HepG2 (cell line): ENCODE measurements around the gene TMEM86B. TPM values are rescaled to one million over a fixed set of nuclear protein-coding genes. Genes with fewer than 3 reads are reported as not detected.
"Not testable (repeated sequence)": the region's sequence is repeated elsewhere in the genome, so short reads cannot be mapped to it uniquely, and the experiment has no call there.

Experiments used
- ATAC-seq: fragments of 200-7000 bp; cut with Tn5 transposase; 3 replicates; pipeline ENCODE4 v1.9.1; 2020; ENCODE audit warnings: mild to moderate bottlenecking, moderate library complexity
- BruUV-seq: library from RNA; stranded (reverse); fragments of 400-500 nt; replicated peaks from 2 replicates; lab custom pipeline; 2021; lab: Mats Ljungman, UMichigan
- CTCF ChIA-PET: fragments of 300-600 bp; formaldehyde crosslinking; extraction: SDS; loops from one replicate; lab custom pipeline; 2021; ENCODE audit warnings: low total read pairs, inconsistent platforms, low intra/inter-chr PET ratio; lab: Yijun Ruan, JAX
- POLR2A ChIA-PET: fragments of 350-600 bp; sonication (Branson Sonifier 250); formaldehyde crosslinking; loops from one replicate; lab custom pipeline; 2020; ENCODE audit warnings: antibody characterized with exemption, inconsistent platforms; lab: Yijun Ruan, JAX
- DNase-seq: peaks from one replicate; pipeline ENCODE4 v3.0.0-alpha.2; 2015; ENCODE audit warnings: low spot score
- FAIRE-seq: peaks from 3 replicates; lab custom pipeline; 2011; peaks lifted over from hg19 to GRCh38; lab: Jason Lieb, UNC
- H2AFZ ChIP-seq: one replicate; pipeline ENCODE4 v1.6.1; 2011; ENCODE audit warnings: low read length, inconsistent platforms
- H3K27ac ChIP-seq: fragments of 300-600 bp; 3 replicates; pipeline ENCODE4 v1.8.0; 2011; ENCODE audit warnings: mixed run types, mild to moderate bottlenecking, mixed read lengths, low read length, inconsistent platforms; ENCODE audit not compliant: insufficient read depth; ENCODE audit errors: extremely low read length
- H3K27me3 ChIP-seq, 2 experiments: fragments of 200-600 bp in 1 of 2; 2 replicates in 1 of 2; 3 replicates in 1 of 2; pipeline versions ENCODE4 v1.6.0 to v1.8.0; 2011; ENCODE audit warnings: low read length in 2 of 2, mild to moderate bottlenecking in 2 of 2, moderate library complexity in 2 of 2, inconsistent platforms in 1 of 2; ENCODE audit not compliant: insufficient read depth in 2 of 2, control insufficient read depth in 1 of 2
- H3K36me3 ChIP-seq, 2 experiments: fragments of 200-600 bp in 1 of 2; replicated peaks in 1 of 2; 2 replicates in 1 of 2; 3 replicates in 1 of 2; pipeline versions ENCODE4 v1.5.1 to v1.8.0; 2011; ENCODE audit warnings: low read length in 2 of 2, inconsistent platforms in 1 of 2; ENCODE audit not compliant: insufficient read depth in 2 of 2, control insufficient read depth in 1 of 2
- H3K4me1 ChIP-seq: 2 replicates; pipeline ENCODE4 v1.5.1; 2012; ENCODE audit warnings: low read length, inconsistent platforms; ENCODE audit not compliant: insufficient read depth
- H3K4me2 ChIP-seq: 2 replicates; pipeline ENCODE4 v1.6.0; 2011; ENCODE audit warnings: low read depth, low read length, inconsistent platforms
- H3K4me3 ChIP-seq, 3 experiments: fragments of 200-600 bp in 1 of 3; sonication (generic), shearing (Covaris generic) in 1 of 3; replicated peaks in 1 of 3; 2 replicates each; pipeline ENCODE4 v1.5.1; 2011 to 2016; ENCODE audit warnings: low read length in 3 of 3, inconsistent platforms in 2 of 3, low read depth in 2 of 3, mild to moderate bottlenecking in 2 of 3, control low read depth in 1 of 3, mixed read lengths in 1 of 3; ENCODE audit not compliant: insufficient read depth in 1 of 3
- H3K79me2 ChIP-seq: one replicate; pipeline ENCODE4 v1.6.1; 2011; ENCODE audit warnings: low read length, inconsistent platforms; ENCODE audit not compliant: insufficient read depth
- H3K9ac ChIP-seq: 2 replicates; pipeline ENCODE4 v1.6.0; 2011; ENCODE audit warnings: mild to moderate bottlenecking, low read depth, low read length, inconsistent platforms; ENCODE audit not compliant: insufficient read depth
- H3K9me3 ChIP-seq: 2 replicates; pipeline ENCODE4 v1.5.1; 2012; ENCODE audit warnings: mild to moderate bottlenecking, low read length
- H4K20me1 ChIP-seq: 2 replicates; pipeline ENCODE4 v1.6.0; 2011; ENCODE audit warnings: inconsistent platforms, mild to moderate bottlenecking, low read length, moderate library complexity; ENCODE audit not compliant: insufficient read depth
- AGO1 ChIP-seq: fragments of 200-400 bp; formaldehyde crosslinking; IDR thresholded peaks from 2 replicates; pipeline ENCODE4 v1.6.1; 2017; ENCODE audit warnings: mild to moderate bottlenecking, low read depth, low read length, moderate library complexity; ENCODE audit not compliant: poor library complexity, severe bottlenecking
- AGO2 ChIP-seq: fragments of 200-400 bp; formaldehyde crosslinking; optimal IDR thresholded peaks from 2 replicates; pipeline ENCODE3; 2017; ENCODE audit warnings: mild to moderate bottlenecking, low read depth, low read length, moderate library complexity
- ATRX ChIP-seq: sonication (generic); formaldehyde crosslinking; IDR thresholded peaks from 2 replicates; pipeline ENCODE4 v1.4.0; 2020; ENCODE audit warnings: missing genetic modification reagents, borderline replicate concordance
- DNMT1 ChIP-seq: sonication (generic); formaldehyde crosslinking; IDR thresholded peaks from 2 replicates; pipeline ENCODE4 v1.5.1; 2020; ENCODE audit warnings: mild to moderate bottlenecking, missing genetic modification reagents
- GZF1 ChIP-seq: sonication (generic); formaldehyde crosslinking; IDR thresholded peaks from 2 replicates; pipeline ENCODE4 v1.5.1; 2020; ENCODE audit warnings: mild to moderate bottlenecking, missing genetic modification reagents
- KDM5B ChIP-seq: sonication (generic); formaldehyde crosslinking; IDR thresholded peaks from 2 replicates; pipeline ENCODE4 v1.4.0; 2020; ENCODE audit warnings: missing genetic modification reagents, mild to moderate bottlenecking, borderline replicate concordance
- KLF12 ChIP-seq: sonication (generic); formaldehyde crosslinking; IDR thresholded peaks from 2 replicates; pipeline ENCODE4 v1.4.0; 2020; ENCODE audit warnings: missing genetic modification reagents, borderline replicate concordance
- POLR2A ChIP-seq, 2 experiments: IDR thresholded peaks; 2 replicates each; pipeline ENCODE4 v1.6.1; 2011; ENCODE audit warnings: low read depth in 2 of 2, low read length in 2 of 2, mild to moderate bottlenecking in 1 of 2, moderate library complexity in 1 of 2; ENCODE audit not compliant: insufficient read depth in 1 of 2
- SAP130 ChIP-seq: IDR thresholded peaks from 2 replicates; pipeline ENCODE4 v1.6.1; 2016; ENCODE audit warnings: low read depth
- TBP ChIP-seq: sonication (generic); formaldehyde crosslinking; IDR thresholded peaks from 2 replicates; pipeline ENCODE4 v1.5.0; 2020; ENCODE audit warnings: missing genetic modification reagents
- ZBTB10 ChIP-seq: sonication (generic); formaldehyde crosslinking; IDR thresholded peaks from 2 replicates; pipeline ENCODE4 v1.4.0; 2020; ENCODE audit warnings: missing genetic modification reagents, borderline replicate concordance
- ZC3H13 ChIP-seq: sonication (generic); formaldehyde crosslinking; IDR thresholded peaks from 2 replicates; pipeline ENCODE4 v1.8.1; 2023; ENCODE audit warnings: mild to moderate bottlenecking, missing genetic modification reagents, moderate library complexity
- ZNF235 ChIP-seq: sonication (generic); formaldehyde crosslinking; IDR thresholded peaks from 2 replicates; pipeline ENCODE4 v1.8.1; 2023; ENCODE audit warnings: mild to moderate bottlenecking, missing genetic modification reagents, borderline replicate concordance
- ZNF263 ChIP-seq: sonication (generic); formaldehyde crosslinking; IDR thresholded peaks from 2 replicates; pipeline ENCODE4 v1.4.0; 2020; ENCODE audit warnings: missing genetic modification reagents
- ZNF7 ChIP-seq: IDR thresholded peaks from 2 replicates; pipeline ENCODE4 v1.6.1; 2016; ENCODE audit warnings: missing biosample characterization, missing genetic modification reagents
- ZSCAN22 ChIP-seq: sonication (generic); formaldehyde crosslinking; IDR thresholded peaks from 2 replicates; pipeline ENCODE4 v1.4.0; 2020; ENCODE audit warnings: mild to moderate bottlenecking, missing genetic modification reagents
- WGBS: methylation state at CpG from one replicate; pipeline ENCODE4 v1.1.6; 2017; ENCODE audit warnings: low lambda C conversion rate; 5-methylcytosine and 5-hydroxymethylcytosine counted together
- in situ Hi-C: cut with HindIII; loops from 2 replicates; pipeline ENCODE4 v1.10.0; 2017; ENCODE audit warnings: low pct_unique_long_range_greater_than_20kb; ENCODE audit not compliant: extremely low pct_ligation_motif_present
- intact Hi-C: fragments of 100-400 bp; cut with micrococcal nuclease; formaldehyde crosslinking; loops from one replicate; pipeline ENCODE4 v1.10.0; 2022; ENCODE audit not compliant: unreplicated experiment
- polyA plus RNA-seq, 8 experiments: library from polyadenylated mRNA; depleted of rRNA in 3 of 8; stranded (reverse) in 7 of 8; unstranded in 1 of 8; fragments of >200 nt; fragmentation: Illumina TruSeq in 4 of 8; extraction: Trizol in 4 of 8; gene quantifications; 2 replicates each; pipeline versions ENCODE4 v1.2.1 to v1.2.3, GENCODE V29; 2011 to 2016; ENCODE audit warnings: low read depth in 4 of 8, missing spikeins in 1 of 8, mixed read lengths in 1 of 8; ENCODE audit not compliant: insufficient read depth in 1 of 8
- total RNA-seq, 5 experiments: library from RNA; depleted of rRNA; stranded (reverse); fragments of >200 nt; fragmentation: Illumina TruSeq; extraction: Trizol; gene quantifications; 2 replicates each; pipeline ENCODE4 v1.2.3, GENCODE V29; 2016; ENCODE audit warnings: low read depth in 1 of 5

Gene TMEM86B
- total and polyA plus RNA-seq, 2 of the 13 experiments (the other 11 are each of a cell fraction or from before 2014, with no cell fraction given): 7.7 to 9.6 TPM

- TF ChIP-seq POLR2A (IDR thresholded peaks at IDR 0.05; ENCODE audit: insufficient read depth in 1 of 2, low read depth in 2 of 2, low read length in 2 of 2): peak in 1 of 2 experiments; percentile 10; a peak in 1 of 4 replicates
- 0 out of 2 replicates have a peak, but pooled peaks have one; percentile 5 for TF ChIP-seq ZC3H13 (CRISPR knock-in tag)
- TF ChIP-seq ZSCAN22 (CRISPR knock-in tag): peak; percentile 97
- TF ChIP-seq ZNF263 (CRISPR knock-in tag): peak; percentile 62
- peak; percentile 35; the same call in 1 of the 2 replicates for TF ChIP-seq KDM5B (CRISPR knock-in tag)
- H3K36me3 ChIP-seq: peaks cover 5 to 11% of the 10 kb centered on the region in 2 experiments; a peak in 3 of 5 replicates
- H3K27ac ChIP-seq, DNase-seq, H4K20me1 ChIP-seq, H3K27me3 ChIP-seq, FAIRE-seq, H3K9ac ChIP-seq, H3K79me2 ChIP-seq, BruUV-seq, ATAC-seq, intact Hi-C loops, POLR2A ChIA-PET, H3K9me3 ChIP-seq, H2AFZ ChIP-seq, CTCF ChIA-PET, H3K4me3 ChIP-seq, H3K4me2 ChIP-seq: not testable (repeated sequence)
- 42% methylated on average over 9 of the region's 11 CpGs for WGBS
- in situ Hi-C loops: loop anchor here (5.0 kb wide), 1 partner anchor 32 kb away; the partner anchor contains the start of gene PPP6R1
- peaks cover 50% of the 10 kb centered on the region for H3K4me1 ChIP-seq
Observed at GRCh38 chr19:55224679-55225414, 3.7 kb downstream of the TMEM86B start.

DNA sequence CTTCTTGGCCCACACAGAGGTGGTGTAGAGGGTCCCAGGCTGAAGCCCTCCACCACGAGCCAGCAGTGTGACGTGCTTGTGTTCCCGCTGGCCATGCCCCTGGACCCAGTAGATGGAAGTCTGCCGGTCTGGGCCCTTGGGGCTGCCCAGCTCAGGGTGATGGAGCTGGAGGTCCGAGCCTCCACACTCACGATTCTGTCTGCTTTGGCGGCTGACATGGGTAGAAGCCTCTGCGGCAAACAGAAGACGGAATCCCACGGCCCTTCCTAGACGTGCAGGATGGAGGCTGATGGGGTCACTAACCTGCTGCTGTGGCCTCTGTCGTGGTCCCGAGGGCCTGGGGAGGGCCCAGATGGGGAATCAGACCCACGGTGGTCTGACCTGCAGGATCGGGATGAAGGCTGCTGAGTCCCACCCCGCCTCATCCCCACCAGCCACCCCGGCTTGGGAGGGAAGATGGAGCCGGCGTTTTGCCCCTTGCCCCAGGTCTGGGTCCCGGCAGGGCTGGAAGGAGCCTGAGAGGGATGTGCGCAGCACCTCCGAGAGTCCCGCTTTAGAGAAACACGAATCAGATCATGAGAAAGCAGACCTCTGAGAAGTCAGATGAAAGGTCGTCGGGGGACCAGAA lies 4.4 kb downstream of the TMEM86B start:
- no peaks in the 10 kb centered on the region for H4K20me1 ChIP-seq
- ATAC-seq (no peak), DNase-seq (no peak), FAIRE-seq (no peak)
- peaks cover 4% of the 10 kb centered on the region for H3K79me2 ChIP-seq
- in situ Hi-C loops (loop anchor here (5.0 kb wide), 1 partner anchor 33 kb away; the partner anchor contains the start of gene PPP6R1), intact Hi-C loops (no loop called here)
- H3K4me2 ChIP-seq: no peak overlapping the region
- H3K27me3 ChIP-seq: no peaks in the 10 kb centered on the region
- 79% methylated on average over 18 of the region's 26 CpGs for WGBS
- CTCF ChIA-PET: no interaction called here
- H3K4me1 ChIP-seq: peaks cover 44% of the 10 kb centered on the region
- H3K4me3 ChIP-seq: no peak overlapping the region
- H3K9me3 ChIP-seq: no peaks in the 10 kb centered on the region
- BruUV-seq: no TSS peak
- H3K9ac ChIP-seq: no peak overlapping the region
- POLR2A ChIA-PET: no interaction called here
- H3K27ac ChIP-seq: no peak overlapping the region
- peaks cover 4 to 11% of the 10 kb centered on the region in 2 experiments; a peak in 3 of 5 replicates for H3K36me3 ChIP-seq
- H2AFZ ChIP-seq: no peak overlapping the region
- TF ChIP-seq GZF1 (CRISPR knock-in tag) (no peak), ZNF235 (no peak), KLF12 (CRISPR knock-in tag) (no peak), ZNF7 (CRISPR knock-in tag) (no peak), ATRX (CRISPR knock-in tag) (no peak), AGO2 (peak; percentile 60), TBP (CRISPR knock-in tag) (no peak), SAP130 (no peak), ZBTB10 (CRISPR knock-in tag) (no peak), DNMT1 (CRISPR knock-in tag) (no peak), AGO1 (peak; percentile 50)
